HG03439 (cell line): Measurements from ENCODE around the gene ORC4.

ENCODE experiments used
- ATAC-seq: cut with Tn5 transposase; IDR thresholded peaks from one replicate; pipeline ENCODE4 v1.9.1; 2021; ENCODE audit warnings: mild to moderate bottlenecking, moderate library complexity; ENCODE audit not compliant: unreplicated experiment

Gene ORC4

GRCh38 chr2:147937744-147938349 lies 82.7 kb downstream of the ORC4 start:
- ATAC-seq = peak; percentile 69

- ATAC-seq = no peak
Measured at GRCh38 chr2:147934881-147935620, 85.5 kb downstream of the ORC4 start.

GRCh38 chr2:147933931-147934330 lies 86.6 kb downstream of the ORC4 start:
- no peak for ATAC-seq

GRCh38 chr2:147927053-147927588 lies 93.4 kb downstream of the ORC4 start:
- no peak for ATAC-seq

GRCh38 chr2:147925886-147926285 lies 94.7 kb downstream of the ORC4 start:
- no peak for ATAC-seq

- ATAC-seq = no peak
Measured at GRCh38 chr2:147924647-147925046, 95.9 kb downstream of the ORC4 start.

- no peak for ATAC-seq
Measured at GRCh38 chr2:147923846-147924245, 96.7 kb downstream of the ORC4 start.

- no peak for ATAC-seq
Measured at GRCh38 chr2:147917161-147917560, 103.4 kb downstream of the ORC4 start.

- ATAC-seq = no peak
Measured at GRCh38 chr2:147916723-147917122, 103.8 kb downstream of the ORC4 start.

GRCh38 chr2:147916067-147916466 lies 104.5 kb downstream of the ORC4 start:
- no peak for ATAC-seq

GRCh38 chr2:147913701-147914480 lies 106.6 kb downstream of the ORC4 start:
- ATAC-seq = no peak

- no peak for ATAC-seq
Measured at GRCh38 chr2:147910990-147911473, 109.5 kb downstream of the ORC4 start.

- ATAC-seq = no peak
Measured at GRCh38 chr2:147909178-147909577, 111.4 kb downstream of the ORC4 start.

- no peak for ATAC-seq
Measured at GRCh38 chr2:147904051-147904450, 116.5 kb downstream of the ORC4 start.

GRCh38 chr2:147888680-147889079 lies 131.9 kb downstream of the ORC4 start:
- ATAC-seq = peak; percentile 54

GRCh38 chr2:147886136-147886535 lies 134.4 kb downstream of the ORC4 start:
- no peak for ATAC-seq

- no peak for ATAC-seq
Measured at GRCh38 chr2:147884830-147885229, 135.7 kb downstream of the ORC4 start.

- no peak for ATAC-seq
Measured at GRCh38 chr2:147882631-147883030, 137.9 kb downstream of the ORC4 start.
